Heart left ventricle (tissue), 16 donors: Measurements from ENCODE around the gene SLC1A7. TPM values are rescaled to one million over a fixed set of nuclear protein-coding genes. Genes with fewer than 3 reads are reported as not detected.

Experiments used
- ATAC-seq, 4 donors: fragments of 200-7000 bp; cut with Tn5 transposase; one replicate each; pipeline ENCODE4 v1.9.1; 2020 to 2022; ENCODE audit warnings: moderate library complexity in 4 of 4, mild to moderate bottlenecking in 3 of 4, moderate number of reproducible peaks in 1 of 4
- DNase-seq, 5 donors: peaks; one replicate each; pipeline ENCODE4 v3.0.0-alpha.2; 2020
- H3K27ac ChIP-seq, 12 donors: fragments of 200-600 bp; sonication (generic) in 4 of 12; one replicate each; pipeline versions ENCODE4 v1.5.0 to v1.8.0; 2016 to 2022; ENCODE audit warnings: mild to moderate bottlenecking in 2 of 12
- H3K27me3 ChIP-seq, 9 donors: fragments of 200-600 bp; sonication (generic) in 2 of 9; one replicate each; pipeline versions ENCODE4 v1.5.1 to v1.8.0; 2016 to 2022; ENCODE audit warnings: mild to moderate bottlenecking in 3 of 9
- H3K36me3 ChIP-seq, 9 donors: fragments of 200-600 bp; sonication (generic) in 2 of 9; one replicate each; pipeline versions ENCODE4 v1.5.0 to v1.8.0; 2018 to 2022; ENCODE audit warnings: mild to moderate bottlenecking in 2 of 9
- H3K4me1 ChIP-seq, 12 donors: fragments of 200-600 bp; sonication (generic) in 4 of 12; one replicate each; pipeline versions ENCODE4 v1.5.0 to v1.8.0; 2016 to 2022; ENCODE audit warnings: mild to moderate bottlenecking in 3 of 12
- H3K4me3 ChIP-seq, 12 donors: fragments of 200-600 bp; sonication (generic) in 4 of 12; one replicate each; pipeline versions ENCODE4 v1.5.0 to v1.8.0; 2017 to 2022; ENCODE audit warnings: mild to moderate bottlenecking in 9 of 12, moderate library complexity in 4 of 12
- H3K9me3 ChIP-seq, 12 donors: fragments of 200-600 bp; sonication (generic) in 4 of 12; one replicate each; pipeline versions ENCODE4 v1.5.0 to v1.8.0; 2016 to 2022; ENCODE audit warnings: mild to moderate bottlenecking in 1 of 12
- POLR2A ChIP-seq, 2 donors: fragments of 450-650 bp; IDR thresholded peaks; one replicate each; pipeline ENCODE4 v1.6.1; 2017; ENCODE audit warnings: antibody characterized with exemption in 2 of 2, mild to moderate bottlenecking in 2 of 2, moderate library complexity in 2 of 2
- WGBS, 4 donors: extraction: QIAGEN DNeasy Blood & Tissue Kit in 2 of 4; methylation state at CpG; one replicate each; pipeline versions ENCODE4 v1.1.5 to v1.1.7; 2013 to 2018; 5-methylcytosine and 5-hydroxymethylcytosine counted together
- intact Hi-C, 10 donors: fragments of 100-400 bp; cut with DNase I; formaldehyde crosslinking; loops; one replicate each; pipeline versions ENCODE4 v1.11.1 to v1.14.2; 2022
- polyA plus RNA-seq, 2 donors: library from polyadenylated mRNA; stranded (reverse); fragments of 200-250 nt; gene quantifications; one replicate each; pipeline ENCODE4 v1.2.3, GENCODE V29; 2013
- total RNA-seq, 9 donors: library from RNA; depleted of rRNA in 2 of 9; stranded (reverse); fragments of >200 nt in 2 of 9; fragmentation: NEBNext Ultra II Directional in 3 of 9; extraction: Animal tissue kit (Norgen Biotek cat#: 25700) in 3 of 9; gene quantifications; one replicate each; pipeline versions ENCODE4 v1.1.0 to v1.2.4, GENCODE V29; 2016 to 2023
- TF ChIP-seq, protein P1 (sequence below), 12 donors: fragments of 200-600 bp; sonication (generic) in 4 of 12; IDR thresholded peaks; one replicate each; pipeline versions ENCODE4 v1.5.0 to v1.8.0; 2018 to 2022; ENCODE audit warnings: antibody characterized with exemption in 12 of 12, mild to moderate bottlenecking in 5 of 12
- donor health status: ischemic (EF 13 %, LVEDD 7.1; RV severe dilation, severe dysfunction).
- donor health status: healthy with polysubstance abuse.
- donor health status: DM: no; HTN: yes; CAD: no.
- donor health status: DM: no; HTN: no; CAD: no.
- donor health status: ischemic (EF 25% LVEDD 6.9; RV normal size, moderate dysfunction).
- donor health status: ischemic (EF 25% LVEDD 5.7; RV mildly dilated, moderate dysfunction).
- donor health status: healthy.
- donor health status: DM: yes; HTN: yes; CAD: no.
- donor health status: ischemic (EF 35%, LVEDD 5.7; RV mildly dilated, moderate dysfunction).
- donor health status: nonischemic (EF 11% LVEDD 7.7; RV severe dilation, severe dysfunction).
- donor health status: DM: yes; HTN: yes; CAD: no.
- donor health status: PGD.
- donor health status: ischemic (EF 29% LVEDD 5.4; RV normal size, mild dysfunction).
- donor health status: nonischemic (EF 23%, LVEDD 6.1; RV moderate dilation, normal function).

Gene SLC1A7
- total and polyA plus RNA-seq, 11 donors, result 0.07 to 1.1 (median 0.33) TPM; not detected in 2

DNA sequence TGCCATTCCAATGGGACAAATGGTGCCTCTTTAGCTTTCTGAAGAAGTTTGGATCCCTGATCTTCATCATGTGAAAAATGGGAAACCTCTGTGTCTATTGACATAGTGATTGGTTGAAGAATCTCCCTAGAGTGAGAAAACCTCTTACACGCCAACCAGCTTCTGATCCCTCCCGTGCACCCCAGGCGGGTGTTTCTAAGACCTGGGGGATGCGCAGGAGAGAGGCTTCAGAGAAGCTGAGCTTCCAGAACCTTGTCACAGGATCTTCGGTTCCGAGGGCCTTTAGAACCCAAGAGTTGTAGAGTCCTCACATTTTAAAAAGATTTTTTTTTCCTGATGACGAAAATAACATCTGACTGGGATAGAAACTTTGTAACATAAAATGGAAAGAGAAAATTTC, 69.2 kb downstream of the SLC1A7 start:
- Histone ChIP-seq H3K36me3 (peaks cover 0 to 33% (median 0%) of the 10 kb centered on the region in 9 donors), H3K4me3 (no peak overlapping the region), H3K4me1 (peaks cover 0 to 19% (median 0%) of the 10 kb centered on the region in 12 donors), H3K27me3 (no peaks in the 10 kb centered on the region), H3K27ac (peak overlapping the region in 7 of 12 donors; percentile 28 to 74 (median 46)), H3K9me3 (no peaks in the 10 kb centered on the region)
- 91 to 94% (median 93%) methylated on average over 7 of the region's 7 CpGs for WGBS, 4 donors
- TF ChIP-seq, protein P1, sequence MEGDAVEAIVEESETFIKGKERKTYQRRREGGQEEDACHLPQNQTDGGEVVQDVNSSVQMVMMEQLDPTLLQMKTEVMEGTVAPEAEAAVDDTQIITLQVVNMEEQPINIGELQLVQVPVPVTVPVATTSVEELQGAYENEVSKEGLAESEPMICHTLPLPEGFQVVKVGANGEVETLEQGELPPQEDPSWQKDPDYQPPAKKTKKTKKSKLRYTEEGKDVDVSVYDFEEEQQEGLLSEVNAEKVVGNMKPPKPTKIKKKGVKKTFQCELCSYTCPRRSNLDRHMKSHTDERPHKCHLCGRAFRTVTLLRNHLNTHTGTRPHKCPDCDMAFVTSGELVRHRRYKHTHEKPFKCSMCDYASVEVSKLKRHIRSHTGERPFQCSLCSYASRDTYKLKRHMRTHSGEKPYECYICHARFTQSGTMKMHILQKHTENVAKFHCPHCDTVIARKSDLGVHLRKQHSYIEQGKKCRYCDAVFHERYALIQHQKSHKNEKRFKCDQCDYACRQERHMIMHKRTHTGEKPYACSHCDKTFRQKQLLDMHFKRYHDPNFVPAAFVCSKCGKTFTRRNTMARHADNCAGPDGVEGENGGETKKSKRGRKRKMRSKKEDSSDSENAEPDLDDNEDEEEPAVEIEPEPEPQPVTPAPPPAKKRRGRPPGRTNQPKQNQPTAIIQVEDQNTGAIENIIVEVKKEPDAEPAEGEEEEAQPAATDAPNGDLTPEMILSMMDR (IDR thresholded peaks at IDR 0.05), result no peak
- no peak for TF ChIP-seq POLR2A (IDR thresholded peaks at IDR 0.05)
- DNase-seq (peak in 1 of 5 donors; percentile 2), ATAC-seq (no peak)
- intact Hi-C loops, result no loop called here

- WGBS, 4 donors, result 92 to 99% (median 95%) methylated on average over 1 of the region's 1 CpG
- intact Hi-C loops, result no loop called here
- DNase-seq, result no peak
Observed at GRCh38 chr1:53071915-53072314, 70.5 kb downstream of the SLC1A7 start.

DNA sequence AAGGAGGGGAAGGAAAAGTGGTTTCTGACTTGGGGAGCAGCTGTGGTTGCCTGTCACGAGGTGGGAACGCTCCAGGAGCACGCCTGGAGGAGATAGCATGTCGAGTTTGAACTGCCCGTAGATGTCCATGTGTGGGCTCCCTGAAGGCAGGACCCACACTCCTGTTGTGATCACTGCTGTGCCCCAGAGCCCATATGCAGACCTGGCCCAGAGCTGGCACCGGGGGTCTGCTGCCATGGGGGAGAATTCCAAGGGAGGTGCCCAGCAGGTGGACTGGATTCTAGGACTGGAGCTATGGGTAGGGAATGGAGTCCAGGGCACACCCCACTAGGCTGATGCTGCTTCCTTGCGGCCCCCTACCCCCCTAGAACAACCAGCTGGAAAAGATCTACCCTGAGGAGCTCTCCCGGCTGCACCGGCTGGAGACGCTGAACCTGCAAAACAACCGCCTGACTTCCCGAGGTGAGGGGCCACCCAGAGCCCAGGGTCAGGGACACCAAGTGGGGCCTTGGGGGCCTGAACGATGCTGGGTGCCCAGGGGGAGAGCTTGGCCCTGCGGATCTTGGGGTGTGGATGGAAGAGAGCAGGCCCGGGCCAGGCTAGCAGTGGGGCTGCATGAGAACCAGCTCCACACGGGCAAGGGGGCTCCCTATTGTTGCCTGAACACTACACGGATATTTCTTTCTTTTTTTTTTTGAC, 71.1 kb downstream of the SLC1A7 start:
- H3K36me3 ChIP-seq, result peaks cover 0 to 23% (median 0%) of the 10 kb centered on the region in 9 donors
- TF ChIP-seq, protein P1 (IDR thresholded peaks at IDR 0.05), result no peak
- no peak for TF ChIP-seq POLR2A (IDR thresholded peaks at IDR 0.05)
- no peak overlapping the region for H3K27ac ChIP-seq
- H3K9me3 ChIP-seq, result no peaks in the 10 kb centered on the region
- ATAC-seq, result no peak
- peak in 4 of 5 donors; percentile 11 to 49 (median 16) for DNase-seq
- intact Hi-C loops, result no loop called here
- H3K4me3 ChIP-seq, result no peak overlapping the region
- peaks cover 0 to 25% (median 0%) of the 10 kb centered on the region in 12 donors for H3K4me1 ChIP-seq
- 85 to 90% (median 87%) methylated on average over 17 of the region's 17 CpGs for WGBS, 4 donors
- no peaks in the 10 kb centered on the region for H3K27me3 ChIP-seq

More at GRCh38 chr1:53071915-53072314, 70.5 kb downstream of the SLC1A7 start:
- TF ChIP-seq POLR2A (IDR thresholded peaks at IDR 0.05), result no peak
- TF ChIP-seq, protein P1 (IDR thresholded peaks at IDR 0.05), result no peak
- Histone ChIP-seq H3K27ac (no peak overlapping the region), H3K4me3 (no peak overlapping the region), H3K36me3 (peaks cover 0 to 23% (median 0%) of the 10 kb centered on the region in 9 donors), H3K9me3 (no peaks in the 10 kb centered on the region), H3K4me1 (peaks cover 0 to 19% (median 0%) of the 10 kb centered on the region in 12 donors), H3K27me3 (no peaks in the 10 kb centered on the region)
- ATAC-seq, result no peak

GRCh38 chr1:53070621-53071020, 71.8 kb downstream of the SLC1A7 start:
- WGBS, 4 donors, result 96 to 99% (median 96%) methylated on average over 12 of the region's 12 CpGs
- ATAC-seq, result no peak
- no peak for TF ChIP-seq POLR2A (IDR thresholded peaks at IDR 0.05)
- TF ChIP-seq, protein P1 (IDR thresholded peaks at IDR 0.05), result no peak

More at GRCh38 chr1:53070621-53071020, 71.8 kb downstream of the SLC1A7 start:
- Histone ChIP-seq H3K4me3 (no peak overlapping the region), H3K9me3 (no peaks in the 10 kb centered on the region), H3K27ac (no peak overlapping the region), H3K27me3 (no peaks in the 10 kb centered on the region), H3K36me3 (peaks cover 0 to 23% (median 0%) of the 10 kb centered on the region in 9 donors), H3K4me1 (peaks cover 0 to 29% (median 0%) of the 10 kb centered on the region in 12 donors)
- DNase-seq, result peak in 3 of 5 donors; percentile 17 to 56 (median 22)
- intact Hi-C loops, result no loop called here
